Osteoblast (primary cell): ENCODE results near the gene BAX. TPM values are rescaled to one million over a fixed set of nuclear protein-coding genes. Genes with fewer than 3 reads are reported as not detected.

Source experiments
- DNase-seq: peaks from one replicate; pipeline ENCODE4 v3.0.0; 2011; ENCODE audit warnings: low spot score, mixed read lengths; ENCODE audit not compliant: insufficient read length; ENCODE audit errors: missing footprints
- H2AFZ ChIP-seq: 2 replicates; pipeline ENCODE4 v1.6.0; 2011; ENCODE audit warnings: mild to moderate bottlenecking, low read length
- H3K27ac ChIP-seq: 2 replicates; pipeline ENCODE4 v1.5.1; 2011; ENCODE audit warnings: mild to moderate bottlenecking, low read depth, low read length, moderate library complexity
- H3K27me3 ChIP-seq: 2 replicates; pipeline ENCODE4 v1.6.0; 2012; ENCODE audit warnings: mild to moderate bottlenecking, control low read depth, inconsistent platforms, low read length, moderate library complexity; ENCODE audit not compliant: insufficient read depth
- H3K36me3 ChIP-seq: 2 replicates; pipeline ENCODE4 v1.5.1; 2011; ENCODE audit warnings: mild to moderate bottlenecking, low read length, control low read depth, moderate library complexity; ENCODE audit not compliant: insufficient read depth
- H3K4me1 ChIP-seq: 2 replicates; pipeline ENCODE4 v1.5.1; 2011; ENCODE audit warnings: mild to moderate bottlenecking, low read length, control low read depth, moderate library complexity; ENCODE audit not compliant: insufficient read depth
- H3K4me2 ChIP-seq: 2 replicates; pipeline ENCODE4 v1.6.0; 2011; ENCODE audit warnings: mild to moderate bottlenecking, low read length; ENCODE audit not compliant: insufficient read depth
- H3K4me3 ChIP-seq: fragments of 200-600 bp; sonication (generic); 3 replicates; pipeline ENCODE4 v1.5.1; 2012; ENCODE audit warnings: mild to moderate bottlenecking, low read length, inconsistent platforms; ENCODE audit not compliant: insufficient read depth
- H3K79me2 ChIP-seq: 2 replicates; pipeline ENCODE4 v1.6.0; 2012; ENCODE audit warnings: mild to moderate bottlenecking, low read length, control low read depth, inconsistent platforms; ENCODE audit not compliant: insufficient read depth
- H3K9me3 ChIP-seq: 2 replicates; pipeline ENCODE4 v1.5.1; 2011; ENCODE audit warnings: low read depth, low read length, control low read depth
- H4K20me1 ChIP-seq: 2 replicates; pipeline ENCODE4 v1.6.0; 2012; ENCODE audit warnings: mild to moderate bottlenecking, low read length, control low read depth; ENCODE audit not compliant: insufficient read depth
- CTCF ChIP-seq: IDR thresholded peaks from 2 replicates; pipeline ENCODE4 v1.5.1; 2011; ENCODE audit warnings: mild to moderate bottlenecking, low read depth, low read length, moderate library complexity; ENCODE audit errors: extremely low read depth
- total RNA-seq: library from RNA; depleted of rRNA; stranded (reverse); fragments of >200 nt; gene quantifications from 2 replicates; pipeline ENCODE4 v1.2.3, GENCODE V29; 2012

The BAX gene
- total RNA-seq, 1 donor, result 78.9 TPM

- Histone ChIP-seq H3K9me3 (no peaks in the 10 kb centered on the region), H3K4me1 (peaks cover 22% of the 10 kb centered on the region), H3K27ac (no peak overlapping the region), H3K27me3 (no peaks in the 10 kb centered on the region), H3K4me3 (no peak overlapping the region), H2AFZ (no peak overlapping the region), H3K36me3 (peaks cover 33% of the 10 kb centered on the region), H4K20me1 (peaks cover 29% of the 10 kb centered on the region), H3K4me2 (no peak overlapping the region), H3K79me2 (peaks cover 19% of the 10 kb centered on the region)
- TF ChIP-seq CTCF, result no peak
- peak; percentile 37 for DNase-seq
Observed at GRCh38 chr19:48969276-48970138, 14.8 kb downstream of the BAX start.

- H4K20me1 ChIP-seq, result peaks cover 29% of the 10 kb centered on the region
- no peak overlapping the region for H3K4me3 ChIP-seq
- peaks cover 35% of the 10 kb centered on the region for H3K36me3 ChIP-seq
- DNase-seq, result peak; percentile 30
- no peak overlapping the region for H2AFZ ChIP-seq
- TF ChIP-seq CTCF, result no peak
- H3K4me2 ChIP-seq, result no peak overlapping the region
- H3K4me1 ChIP-seq, result peaks cover 17% of the 10 kb centered on the region
- H3K27me3 ChIP-seq, result no peaks in the 10 kb centered on the region
- H3K27ac ChIP-seq, result no peak overlapping the region
- H3K79me2 ChIP-seq, result peaks cover 17% of the 10 kb centered on the region
- H3K9me3 ChIP-seq, result no peaks in the 10 kb centered on the region
Observed at GRCh38 chr19:48970139-48970766, 15.6 kb downstream of the BAX start.

GRCh38 chr19:48970923-48971395 lies 16.3 kb downstream of the BAX start:
- H4K20me1 ChIP-seq, result peaks cover 24% of the 10 kb centered on the region
- H3K4me3 ChIP-seq, result no peak overlapping the region
- peaks cover 39% of the 10 kb centered on the region for H3K36me3 ChIP-seq
- no peaks in the 10 kb centered on the region for H3K27me3 ChIP-seq
- no peak overlapping the region for H3K4me2 ChIP-seq
- DNase-seq, result peak; percentile 94
- peaks cover 17% of the 10 kb centered on the region for H3K4me1 ChIP-seq
- peak; percentile 94 for TF ChIP-seq CTCF
- peaks cover 10% of the 10 kb centered on the region for H3K79me2 ChIP-seq
- no peaks in the 10 kb centered on the region for H3K9me3 ChIP-seq
- no peak overlapping the region for H2AFZ ChIP-seq
- no peak overlapping the region for H3K27ac ChIP-seq
